Astrocyte (in vitro differentiated cells and primary cell): ENCODE data around the gene POMT2. TPM values are rescaled to one million over a fixed set of nuclear protein-coding genes. Genes with fewer than 3 reads are reported as not detected.

Experiments
- DNase-seq: peaks from one replicate; pipeline ENCODE4 v3.0.0-alpha.2; 2010; ENCODE audit warnings: low read depth
- FAIRE-seq: peaks from 2 replicates; lab custom pipeline; 2011; peaks lifted over from hg19 to GRCh38; lab: Jason Lieb, UNC
- H2AFZ ChIP-seq: 2 replicates; pipeline ENCODE4 v1.6.0; 2012; ENCODE audit warnings: low read depth, low read length, inconsistent platforms
- H3K27ac ChIP-seq: 2 replicates; pipeline ENCODE4 v1.5.1; 2011; ENCODE audit warnings: low read depth, low read length, inconsistent platforms
- H3K27me3 ChIP-seq: 2 replicates; pipeline ENCODE4 v1.6.0; 2011; ENCODE audit warnings: low read length, inconsistent platforms; ENCODE audit not compliant: insufficient read depth
- H3K36me3 ChIP-seq: 2 replicates; pipeline ENCODE4 v1.5.1; 2011; ENCODE audit warnings: low read length, inconsistent platforms; ENCODE audit not compliant: insufficient read depth
- H3K4me1 ChIP-seq: 2 replicates; pipeline ENCODE4 v1.5.1; 2011; ENCODE audit warnings: low read length, inconsistent platforms; ENCODE audit not compliant: insufficient read depth
- H3K4me2 ChIP-seq: 2 replicates; pipeline ENCODE4 v1.6.0; 2012; ENCODE audit warnings: low read length, inconsistent platforms
- H3K4me3 ChIP-seq: 2 replicates; pipeline ENCODE4 v1.5.1; 2011; ENCODE audit warnings: low read depth, mild to moderate bottlenecking, low read length, inconsistent platforms; ENCODE audit not compliant: insufficient read depth
- H3K79me2 ChIP-seq: 2 replicates; pipeline ENCODE4 v1.6.0; 2012; ENCODE audit warnings: mild to moderate bottlenecking, low read length, inconsistent platforms; ENCODE audit not compliant: insufficient read depth
- H3K9ac ChIP-seq: 2 replicates; pipeline ENCODE4 v1.6.0; 2012; ENCODE audit warnings: mild to moderate bottlenecking, low read length, inconsistent platforms
- H3K9me3 ChIP-seq: 2 replicates; pipeline ENCODE4 v1.5.1; 2012; ENCODE audit warnings: low read depth, mild to moderate bottlenecking, low read length, inconsistent platforms; ENCODE audit not compliant: insufficient read depth
- H4K20me1 ChIP-seq: 2 replicates; pipeline ENCODE4 v1.6.0; 2012; ENCODE audit warnings: low read length, inconsistent platforms; ENCODE audit not compliant: insufficient read depth
- H3K27ac Mint-ChIP-seq: one replicate; pipeline ENCODE4 v1.8.0; 2021; ENCODE audit warnings: mild to moderate bottlenecking, mixed read lengths; ENCODE audit not compliant: unreplicated experiment
- H3K27me3 Mint-ChIP-seq: one replicate; pipeline ENCODE4 v1.8.0; 2021; ENCODE audit warnings: low read depth, mixed read lengths; ENCODE audit not compliant: unreplicated experiment
- H3K36me3 Mint-ChIP-seq: one replicate; pipeline ENCODE4 v1.8.0; 2021; ENCODE audit warnings: low read depth, mixed read lengths; ENCODE audit not compliant: unreplicated experiment
- H3K4me1 Mint-ChIP-seq: one replicate; pipeline ENCODE4 v1.8.0; 2021; ENCODE audit warnings: low read depth, mixed read lengths; ENCODE audit not compliant: unreplicated experiment
- H3K4me3 Mint-ChIP-seq: one replicate; pipeline ENCODE4 v1.8.0; 2021; ENCODE audit warnings: mild to moderate bottlenecking, moderate library complexity, mixed read lengths; ENCODE audit not compliant: unreplicated experiment
- H3K9me3 Mint-ChIP-seq: one replicate; pipeline ENCODE4 v1.8.0; 2021; ENCODE audit warnings: mild to moderate bottlenecking, mixed read lengths; ENCODE audit not compliant: unreplicated experiment
- CTCF ChIP-seq: IDR thresholded peaks from 2 replicates; pipeline ENCODE4 v1.5.1; 2011; ENCODE audit warnings: low read depth, mild to moderate bottlenecking, inconsistent platforms, low read length, moderate library complexity; ENCODE audit not compliant: insufficient read depth
- EZH2 ChIP-seq: IDR thresholded peaks from 2 replicates; pipeline ENCODE4 v1.6.1; 2012; ENCODE audit warnings: mild to moderate bottlenecking, low read length, inconsistent platforms; ENCODE audit not compliant: insufficient read depth
- total RNA-seq: library from RNA; stranded (reverse); gene quantifications from 2 replicates; pipeline ENCODE4 v1.2.1, GENCODE V29; 2021

POMT2 gene
- total RNA-seq, 1 donor from 2014 or later = 53.4 TPM

GRCh38 chr14:77278461-77279230 lies 42.0 kb downstream of the POMT2 start:
- Histone ChIP-seq H3K27ac (no peak overlapping the region), H3K4me3 (no peak overlapping the region), H4K20me1 (no peaks in the 10 kb centered on the region), H3K27me3 (no peaks in the 10 kb centered on the region), H3K4me2 (no peak overlapping the region), H3K79me2 (no peaks in the 10 kb centered on the region), H3K4me1 (no peaks in the 10 kb centered on the region), H3K9ac (no peak overlapping the region), H3K9me3 (no peaks in the 10 kb centered on the region), H3K36me3 (peaks cover 2% of the 10 kb centered on the region), H2AFZ (no peak overlapping the region)
- TF ChIP-seq CTCF = no peak
- no peak for TF ChIP-seq EZH2
- Mint-ChIP-seq H3K36me3 (peaks cover 17% of the 10 kb centered on the region), H3K4me1 (peaks cover 3% of the 10 kb centered on the region), H3K27ac (no peak overlapping the region), H3K9me3 (no peaks in the 10 kb centered on the region), H3K4me3 (no peak overlapping the region), H3K27me3 (peaks cover 5% of the 10 kb centered on the region)
- no peak for DNase-seq
- FAIRE-seq = no peak

GRCh38 chr14:77276959-77277358 lies 43.7 kb downstream of the POMT2 start:
- H3K4me2 ChIP-seq = no peak overlapping the region
- no peak overlapping the region for H3K27ac ChIP-seq
- H3K36me3 Mint-ChIP-seq = peaks cover 17% of the 10 kb centered on the region
- no peaks in the 10 kb centered on the region for H3K4me1 ChIP-seq
- H3K4me3 Mint-ChIP-seq = no peak overlapping the region
- no peak for DNase-seq
- no peaks in the 10 kb centered on the region for H3K79me2 ChIP-seq
- no peak overlapping the region for H3K9ac ChIP-seq
- H3K27ac Mint-ChIP-seq = no peak overlapping the region
- H4K20me1 ChIP-seq = no peaks in the 10 kb centered on the region
- H3K27me3 Mint-ChIP-seq = peaks cover 19% of the 10 kb centered on the region
- H3K9me3 ChIP-seq = no peaks in the 10 kb centered on the region
- no peak for TF ChIP-seq CTCF
- no peak for TF ChIP-seq EZH2
- no peak for FAIRE-seq
- no peaks in the 10 kb centered on the region for H3K4me1 Mint-ChIP-seq
- H3K27me3 ChIP-seq = no peaks in the 10 kb centered on the region
- H3K9me3 Mint-ChIP-seq = no peaks in the 10 kb centered on the region
- H2AFZ ChIP-seq = no peak overlapping the region
- H3K4me3 ChIP-seq = no peak overlapping the region
- no peaks in the 10 kb centered on the region for H3K36me3 ChIP-seq

GRCh38 chr14:77276295-77276935 lies 44.3 kb downstream of the POMT2 start:
- H4K20me1 ChIP-seq = no peaks in the 10 kb centered on the region
- H3K4me1 ChIP-seq = no peaks in the 10 kb centered on the region
- no peak for FAIRE-seq
- H2AFZ ChIP-seq = no peak overlapping the region
- H3K9me3 Mint-ChIP-seq = no peaks in the 10 kb centered on the region
- no peak overlapping the region for H3K27ac Mint-ChIP-seq
- H3K79me2 ChIP-seq = no peaks in the 10 kb centered on the region
- H3K27me3 Mint-ChIP-seq = peaks cover 25% of the 10 kb centered on the region
- peaks cover under 1% of the 10 kb centered on the region for H3K27me3 ChIP-seq
- no peaks in the 10 kb centered on the region for H3K36me3 ChIP-seq
- H3K27ac ChIP-seq = no peak overlapping the region
- TF ChIP-seq EZH2 (no peak), CTCF (no peak)
- no peak overlapping the region for H3K9ac ChIP-seq
- no peaks in the 10 kb centered on the region for H3K4me1 Mint-ChIP-seq
- no peak for DNase-seq
- H3K9me3 ChIP-seq = no peaks in the 10 kb centered on the region
- peaks cover 17% of the 10 kb centered on the region for H3K36me3 Mint-ChIP-seq
- no peak overlapping the region for H3K4me3 ChIP-seq
- no peak overlapping the region for H3K4me3 Mint-ChIP-seq
- H3K4me2 ChIP-seq = no peak overlapping the region
